ENCODE data around the gene BCR. TPM values are rescaled to one million over a fixed set of nuclear protein-coding genes. Genes with fewer than 3 reads are reported as not detected.

BCR gene
- total and polyA plus RNA-seq, 2 donors (not counting 1 experiment from before 2014, with no cell fraction given) = 15.7 to 66.6 TPM

DNA sequence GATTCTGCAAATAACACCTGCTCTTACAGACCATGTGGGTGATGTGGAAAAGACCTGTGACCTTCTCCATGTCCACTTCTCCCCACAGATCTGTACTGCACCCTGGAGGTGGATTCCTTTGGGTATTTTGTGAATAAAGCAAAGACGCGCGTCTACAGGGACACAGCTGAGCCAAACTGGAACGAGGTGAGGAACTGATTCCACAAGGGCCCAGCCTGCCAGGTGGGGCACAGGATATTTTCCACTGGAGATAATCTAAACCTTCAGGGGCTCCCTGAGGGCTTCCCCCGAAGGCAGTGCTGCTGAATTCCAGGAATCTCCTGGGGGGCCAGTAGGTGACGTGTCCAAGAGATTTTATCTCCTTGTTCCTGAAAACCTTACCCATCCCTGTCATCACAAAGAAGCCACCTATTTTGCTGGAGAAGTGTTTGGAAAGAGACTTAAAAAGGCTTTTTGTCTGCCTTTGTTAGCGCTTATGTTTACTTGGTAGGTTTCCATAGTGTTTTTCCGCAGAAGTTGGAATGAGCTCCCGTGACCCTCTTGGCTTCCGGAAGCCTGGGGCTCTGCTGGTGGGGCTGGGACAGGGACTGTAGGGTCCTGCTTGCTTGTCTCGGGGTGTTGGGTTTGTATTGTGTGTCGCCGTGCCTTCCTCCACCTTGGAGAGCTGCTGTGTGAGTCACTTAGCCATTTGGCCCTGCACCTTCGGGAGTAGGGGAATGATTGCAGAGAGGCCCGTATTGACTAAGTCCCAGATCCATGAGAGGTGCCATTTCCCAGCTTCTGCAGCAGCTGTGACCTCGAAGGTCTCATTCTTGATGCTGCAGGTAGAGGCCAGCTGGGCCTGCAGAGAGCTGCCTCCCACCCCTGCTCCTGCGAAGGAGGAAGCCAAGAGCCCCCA is 112.4 kb downstream of the BCR start:
- no peak overlapping the region for H2AFZ ChIP-seq (ENCODE audit: low read length)
- TF ChIP-seq, protein P1, sequence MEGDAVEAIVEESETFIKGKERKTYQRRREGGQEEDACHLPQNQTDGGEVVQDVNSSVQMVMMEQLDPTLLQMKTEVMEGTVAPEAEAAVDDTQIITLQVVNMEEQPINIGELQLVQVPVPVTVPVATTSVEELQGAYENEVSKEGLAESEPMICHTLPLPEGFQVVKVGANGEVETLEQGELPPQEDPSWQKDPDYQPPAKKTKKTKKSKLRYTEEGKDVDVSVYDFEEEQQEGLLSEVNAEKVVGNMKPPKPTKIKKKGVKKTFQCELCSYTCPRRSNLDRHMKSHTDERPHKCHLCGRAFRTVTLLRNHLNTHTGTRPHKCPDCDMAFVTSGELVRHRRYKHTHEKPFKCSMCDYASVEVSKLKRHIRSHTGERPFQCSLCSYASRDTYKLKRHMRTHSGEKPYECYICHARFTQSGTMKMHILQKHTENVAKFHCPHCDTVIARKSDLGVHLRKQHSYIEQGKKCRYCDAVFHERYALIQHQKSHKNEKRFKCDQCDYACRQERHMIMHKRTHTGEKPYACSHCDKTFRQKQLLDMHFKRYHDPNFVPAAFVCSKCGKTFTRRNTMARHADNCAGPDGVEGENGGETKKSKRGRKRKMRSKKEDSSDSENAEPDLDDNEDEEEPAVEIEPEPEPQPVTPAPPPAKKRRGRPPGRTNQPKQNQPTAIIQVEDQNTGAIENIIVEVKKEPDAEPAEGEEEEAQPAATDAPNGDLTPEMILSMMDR (conservative IDR thresholded peaks at IDR 0.05 in 1 of 2, IDR thresholded peaks at IDR 0.05 in 1 of 2; ENCODE audit: low read depth in 1 of 2, low read length in 2 of 2) = no peak
- TF ChIP-seq EZH2 (IDR thresholded peaks at IDR 0.05; ENCODE audit: low read length, missing control alignments) = no peak
- no peaks in the 10 kb centered on the region for H3K27me3 ChIP-seq (ENCODE audit: control insufficient read depth, insufficient read depth, low read length)
- H3K79me2 ChIP-seq (ENCODE audit: control insufficient read depth, insufficient read depth, low read length) = no peaks in the 10 kb centered on the region
- H3K36me3 ChIP-seq (ENCODE audit: control insufficient read depth, insufficient read depth, low read length) = peaks cover 14% of the 10 kb centered on the region
- H3K9ac ChIP-seq (ENCODE audit: insufficient read depth, low read length) = no peak overlapping the region
- H3K9me3 ChIP-seq (ENCODE audit: control insufficient read depth, insufficient read depth, low read depth, low read length) = no peaks in the 10 kb centered on the region
- no peak overlapping the region for H3K4me3 ChIP-seq (replicated peaks in 1 of 4; ENCODE audit: control extremely low read depth in 1 of 4, insufficient read depth in 1 of 4, low read depth in 3 of 4, low read length in 4 of 4)
- peaks cover 5% of the 10 kb centered on the region for H3K4me1 ChIP-seq (ENCODE audit: control insufficient read depth, extremely low read depth, insufficient read depth, low read length)
- H3K4me2 ChIP-seq (ENCODE audit: extremely low read depth, insufficient read depth, low read length) = no peak overlapping the region
- no peak overlapping the region for H3K27ac ChIP-seq (ENCODE audit: insufficient read depth, low read length)
- DNase-seq (ENCODE audit: low read depth in 2 of 2) = no peak
- no peaks in the 10 kb centered on the region for H4K20me1 ChIP-seq (ENCODE audit: control insufficient read depth, extremely low read depth, insufficient read depth, low read length)

DNA sequence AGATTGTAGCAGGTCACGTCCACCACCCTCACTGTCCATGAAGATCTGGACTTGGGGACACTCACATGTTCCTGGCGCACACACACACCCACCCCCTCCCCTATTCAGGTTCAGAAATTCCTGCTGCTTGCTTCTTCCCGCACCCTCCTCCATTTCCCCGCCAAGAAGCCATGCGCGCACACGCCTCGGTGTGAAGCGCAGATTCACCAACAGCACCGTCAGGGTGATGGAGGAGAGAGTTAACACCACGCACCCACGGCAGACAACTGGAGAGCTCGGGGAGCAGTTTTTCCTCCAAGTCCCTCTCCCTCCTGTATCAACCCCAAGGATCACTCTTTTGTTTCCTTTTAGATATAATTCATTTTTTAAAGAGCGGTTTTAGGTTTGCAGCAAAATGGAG is 113.4 kb downstream of the BCR start:
- no peak for DNase-seq (ENCODE audit: low read depth in 2 of 2)
- no peak overlapping the region for H2AFZ ChIP-seq (ENCODE audit: low read length)
- TF ChIP-seq, protein P1 (conservative IDR thresholded peaks at IDR 0.05 in 1 of 2, IDR thresholded peaks at IDR 0.05 in 1 of 2; ENCODE audit: low read depth in 1 of 2, low read length in 2 of 2) = no peak
- TF ChIP-seq EZH2 (IDR thresholded peaks at IDR 0.05; ENCODE audit: low read length, missing control alignments) = no peak
- no peak overlapping the region for H3K4me2 ChIP-seq (ENCODE audit: extremely low read depth, insufficient read depth, low read length)
- no peaks in the 10 kb centered on the region for H3K79me2 ChIP-seq (ENCODE audit: control insufficient read depth, insufficient read depth, low read length)
- H3K9me3 ChIP-seq (ENCODE audit: control insufficient read depth, insufficient read depth, low read depth, low read length) = no peaks in the 10 kb centered on the region
- H3K4me1 ChIP-seq (ENCODE audit: control insufficient read depth, extremely low read depth, insufficient read depth, low read length) = peaks cover 5% of the 10 kb centered on the region
- H3K9ac ChIP-seq (ENCODE audit: insufficient read depth, low read length) = no peak overlapping the region
- H3K36me3 ChIP-seq (ENCODE audit: control insufficient read depth, insufficient read depth, low read length) = peaks cover 14% of the 10 kb centered on the region
- H3K4me3 ChIP-seq (replicated peaks in 1 of 4; ENCODE audit: control extremely low read depth in 1 of 4, insufficient read depth in 1 of 4, low read depth in 3 of 4, low read length in 4 of 4) = no peak overlapping the region
- H3K27ac ChIP-seq (ENCODE audit: insufficient read depth, low read length) = no peak overlapping the region
- H3K27me3 ChIP-seq (ENCODE audit: control insufficient read depth, insufficient read depth, low read length) = no peaks in the 10 kb centered on the region
- H4K20me1 ChIP-seq (ENCODE audit: control insufficient read depth, extremely low read depth, insufficient read depth, low read length) = no peaks in the 10 kb centered on the region

DNA sequence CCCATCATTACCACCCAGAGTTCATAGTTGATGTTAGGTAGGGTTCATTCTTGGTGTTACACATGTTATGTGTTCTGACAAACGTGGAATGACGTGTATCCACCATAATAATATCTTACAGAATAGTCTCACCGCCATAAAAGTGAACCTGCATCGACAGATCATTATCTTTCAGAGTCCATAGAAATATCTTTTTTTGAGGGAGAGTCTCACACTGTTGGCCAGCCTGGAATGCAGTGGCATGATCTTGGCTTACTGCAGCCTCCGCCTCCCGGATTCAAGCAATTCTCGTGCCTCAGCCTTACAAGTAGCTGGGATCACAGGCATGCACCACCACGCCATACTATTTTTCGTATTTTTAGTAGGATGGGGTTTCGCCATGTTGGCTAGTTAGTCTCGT is 113.9 kb downstream of the BCR start:
- H3K36me3 ChIP-seq (ENCODE audit: control insufficient read depth, insufficient read depth, low read length) = peaks cover 12% of the 10 kb centered on the region
- H3K27me3 ChIP-seq (ENCODE audit: control insufficient read depth, insufficient read depth, low read length) = no peaks in the 10 kb centered on the region
- H2AFZ ChIP-seq (ENCODE audit: low read length) = no peak overlapping the region
- no peak for TF ChIP-seq EZH2 (IDR thresholded peaks at IDR 0.05; ENCODE audit: low read length, missing control alignments)
- TF ChIP-seq, protein P1 (conservative IDR thresholded peaks at IDR 0.05 in 1 of 2, IDR thresholded peaks at IDR 0.05 in 1 of 2; ENCODE audit: low read depth in 1 of 2, low read length in 2 of 2) = no peak
- H3K4me1 ChIP-seq (ENCODE audit: control insufficient read depth, extremely low read depth, insufficient read depth, low read length) = peaks cover 5% of the 10 kb centered on the region
- no peak for DNase-seq (ENCODE audit: low read depth in 2 of 2)
- no peak overlapping the region for H3K27ac ChIP-seq (ENCODE audit: insufficient read depth, low read length)
- H3K4me3 ChIP-seq (replicated peaks in 1 of 4; ENCODE audit: control extremely low read depth in 1 of 4, insufficient read depth in 1 of 4, low read depth in 3 of 4, low read length in 4 of 4) = no peak overlapping the region
- H3K9ac ChIP-seq (ENCODE audit: insufficient read depth, low read length) = no peak overlapping the region
- no peaks in the 10 kb centered on the region for H4K20me1 ChIP-seq (ENCODE audit: control insufficient read depth, extremely low read depth, insufficient read depth, low read length)
- no peaks in the 10 kb centered on the region for H3K79me2 ChIP-seq (ENCODE audit: control insufficient read depth, insufficient read depth, low read length)
- no peak overlapping the region for H3K4me2 ChIP-seq (ENCODE audit: extremely low read depth, insufficient read depth, low read length)
- H3K9me3 ChIP-seq (ENCODE audit: control insufficient read depth, insufficient read depth, low read depth, low read length) = no peaks in the 10 kb centered on the region
